CD4-positive, alpha-beta T cell treated with Interleukin-17A for 1 hour (primary cell): Measurements from ENCODE around the gene EDN2.
A peak's percentile ranks its signal among the peaks of the same experiment; 100 is the strongest.

ENCODE experiments used
- DNase-seq: peaks from one replicate; pipeline ENCODE4 v3.0.0-alpha.2; 2020

Gene EDN2

DNA sequence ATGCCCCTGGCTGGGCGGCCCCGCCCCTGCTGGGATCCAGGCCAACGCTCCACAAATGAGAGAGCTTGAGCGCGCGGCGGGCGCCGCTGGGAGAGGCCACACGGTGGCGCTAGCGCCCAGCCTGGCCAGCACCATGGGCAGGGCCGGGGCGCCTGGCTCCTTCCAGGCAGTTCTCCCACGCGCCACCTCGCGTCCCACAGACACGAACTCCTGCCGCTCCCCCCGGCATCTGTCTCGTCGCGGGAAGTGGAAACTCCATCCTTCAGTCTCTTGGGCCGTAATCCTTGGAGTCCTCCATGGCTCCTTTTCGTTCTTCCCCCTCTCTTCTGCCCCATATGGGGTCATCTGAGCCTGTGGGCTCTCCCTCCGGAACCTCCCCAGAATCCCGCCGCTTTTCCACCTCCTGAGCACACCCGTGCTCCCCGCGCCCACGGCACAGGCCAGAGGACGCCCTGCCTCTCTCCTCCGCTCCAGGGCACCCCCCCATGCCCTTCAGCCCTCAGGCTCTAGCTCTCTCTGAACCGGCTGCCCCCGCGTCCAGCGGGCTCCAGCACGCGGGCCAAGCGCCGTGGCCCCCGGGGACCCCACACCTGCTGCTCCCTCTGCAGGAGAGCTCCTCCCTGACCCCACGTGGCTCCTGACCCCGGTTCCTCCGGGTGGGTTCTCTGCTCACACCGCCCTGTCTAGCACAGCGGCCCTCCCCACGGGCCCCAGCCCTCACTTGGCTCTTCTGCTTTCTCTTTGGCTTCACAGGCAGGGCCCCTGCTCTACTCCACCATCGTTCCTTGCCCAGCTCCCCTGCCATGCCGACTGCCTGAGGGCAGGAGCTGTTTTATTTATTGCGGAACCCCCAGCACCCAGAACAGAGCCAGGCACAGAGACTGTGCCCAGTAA lies 31.9 kb upstream of the EDN2 start:
- peak; percentile 43 for DNase-seq

GRCh38 chr1:41515778-41516167 lies 31.3 kb upstream of the EDN2 start:
- DNase-seq = no peak

GRCh38 chr1:41515131-41515678 lies 30.7 kb upstream of the EDN2 start:
- DNase-seq = no peak

GRCh38 chr1:41514381-41514780 lies 29.9 kb upstream of the EDN2 start:
- DNase-seq = no peak

- no peak for DNase-seq
These were observed 28.9 kb upstream of the EDN2 start for GRCh38 chr1:41513383-41513735.

GRCh38 chr1:41512701-41513382 lies 28.4 kb upstream of the EDN2 start:
- DNase-seq = no peak

GRCh38 chr1:41511239-41511540 lies 26.7 kb upstream of the EDN2 start:
- DNase-seq = no peak

GRCh38 chr1:41510531-41511238 lies 26.2 kb upstream of the EDN2 start:
- no peak for DNase-seq

DNA sequence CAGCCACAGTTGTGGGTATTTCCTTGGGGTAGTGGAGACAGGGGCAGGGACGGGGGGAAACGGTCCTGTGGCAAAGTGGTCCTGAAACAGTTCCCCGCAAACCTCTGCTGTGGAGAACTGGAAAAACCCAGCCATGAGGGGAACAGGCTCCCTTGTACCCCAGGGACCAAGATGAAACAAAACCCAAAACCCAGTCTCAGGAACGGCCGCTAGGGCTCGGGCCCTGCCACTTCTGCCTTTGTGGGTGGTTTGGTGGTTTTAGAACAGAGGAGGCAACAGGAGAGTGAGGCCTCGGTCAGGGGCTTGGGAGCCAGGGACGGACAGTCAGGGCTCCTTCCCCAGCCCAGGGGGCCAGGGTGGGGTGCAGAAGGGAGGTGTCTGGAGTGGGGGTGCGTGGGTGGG lies 24.8 kb upstream of the EDN2 start:
- no peak for DNase-seq

DNA sequence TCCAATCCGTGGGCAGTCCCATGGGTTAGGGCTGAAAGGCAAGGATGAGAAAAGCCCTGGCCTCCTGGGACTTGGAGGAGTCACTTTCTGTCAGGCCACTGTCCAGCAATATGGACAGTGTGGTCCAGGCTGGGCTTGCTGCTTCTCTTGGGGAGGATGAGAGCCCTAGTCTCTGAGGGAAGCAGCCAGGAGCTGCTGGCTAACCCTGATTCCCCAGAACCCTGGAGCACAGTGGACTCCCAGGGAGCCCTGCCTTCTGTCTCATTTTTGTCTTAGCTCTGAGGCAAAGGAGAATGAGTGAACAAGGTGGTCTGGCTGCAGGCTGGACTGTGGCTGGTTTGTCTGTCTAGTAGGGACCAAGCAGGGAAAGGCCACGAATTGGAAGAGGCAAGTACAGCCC lies 23.8 kb upstream of the EDN2 start:
- no peak for DNase-seq

GRCh38 chr1:41507836-41508235 lies 23.4 kb upstream of the EDN2 start:
- no peak for DNase-seq

GRCh38 chr1:41507110-41507720 lies 22.7 kb upstream of the EDN2 start:
- no peak for DNase-seq

- no peak for DNase-seq
These were observed 19.9 kb upstream of the EDN2 start for GRCh38 chr1:41504114-41505035.

DNA sequence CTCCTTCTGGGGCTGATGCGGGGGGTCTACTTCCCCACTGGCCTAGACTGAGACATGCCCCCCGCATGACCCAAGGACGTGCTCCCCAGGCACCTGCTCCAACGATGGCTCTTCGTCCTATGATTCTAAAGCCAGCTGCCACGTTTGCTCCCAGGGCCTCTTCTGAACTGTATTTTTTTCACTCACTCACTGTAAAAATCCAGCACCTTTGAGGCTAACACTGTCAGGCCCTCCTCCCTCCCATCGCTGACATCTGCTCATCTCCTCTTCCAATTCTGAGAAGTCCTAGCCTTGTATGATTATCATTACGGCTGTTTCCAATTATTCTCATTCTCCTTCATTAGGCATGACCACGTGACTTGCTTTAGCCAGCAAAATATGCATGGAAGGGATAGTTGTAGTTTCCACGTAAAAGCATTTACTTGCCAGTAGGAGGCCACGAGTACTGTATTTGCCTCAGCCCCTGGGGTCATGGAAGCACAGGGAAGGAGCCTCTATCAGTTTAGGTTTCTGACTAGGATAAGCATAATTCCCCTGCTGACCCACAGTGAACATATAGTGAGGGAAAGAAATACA lies 19.1 kb upstream of the EDN2 start:
- no peak for DNase-seq

DNA sequence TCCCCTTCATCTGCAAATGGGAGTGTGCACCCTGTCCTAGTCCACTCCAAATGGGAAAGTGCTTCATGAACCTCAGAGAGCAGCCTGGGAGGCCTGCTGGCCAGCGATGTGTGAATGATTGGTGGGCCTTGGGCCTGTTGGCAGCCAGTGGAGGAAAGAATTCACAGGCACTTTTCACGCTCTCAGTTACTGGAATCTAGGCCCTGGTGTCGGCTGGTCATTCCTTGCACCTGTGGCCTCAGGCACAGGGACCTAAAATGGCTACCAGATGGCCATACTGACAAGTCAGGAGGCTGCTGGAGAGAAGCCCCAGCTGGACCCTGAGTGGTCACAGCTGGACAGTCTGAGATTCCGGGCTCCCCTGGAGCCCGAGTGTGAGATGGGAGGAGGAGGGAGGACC lies 18.4 kb upstream of the EDN2 start:
- no peak for DNase-seq

- no peak for DNase-seq
These were observed 17.1 kb upstream of the EDN2 start for GRCh38 chr1:41501581-41501980.

DNA sequence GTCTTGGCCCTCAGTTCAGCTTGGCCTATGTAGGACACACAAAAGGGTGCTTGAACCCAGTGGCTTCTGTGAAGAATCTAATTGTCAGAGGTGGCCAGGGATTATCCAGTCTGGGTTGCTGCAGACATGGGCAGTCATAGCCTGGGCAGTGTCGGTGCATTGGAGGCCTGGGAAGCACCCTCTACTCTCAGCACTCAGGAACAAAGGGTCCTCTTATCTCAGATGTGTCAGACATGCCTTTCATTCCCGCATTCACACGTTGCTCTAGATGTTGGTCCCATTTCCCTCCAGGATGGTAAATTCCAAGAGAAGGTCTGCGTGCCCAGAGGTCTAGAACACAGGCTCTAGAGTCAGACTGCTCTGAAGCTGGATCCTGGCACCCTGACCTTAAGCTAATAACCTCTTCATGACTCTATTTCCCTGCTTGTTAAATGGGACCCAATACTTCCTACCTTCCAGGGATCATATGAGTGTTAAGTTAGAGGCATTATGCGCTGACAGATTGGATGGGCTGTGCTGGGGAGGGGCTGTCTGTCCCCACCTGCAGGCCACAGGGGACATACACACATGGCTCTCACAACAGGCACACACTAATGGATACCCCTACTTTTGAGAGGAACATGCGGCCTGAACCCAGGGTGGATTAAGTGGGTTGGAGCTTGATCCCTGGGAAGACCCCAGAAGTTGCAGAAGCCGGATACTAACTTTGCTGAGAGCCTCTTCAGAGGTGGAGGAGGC lies 16.5 kb upstream of the EDN2 start:
- no peak for DNase-seq

- DNase-seq = no peak
These were observed 15.9 kb upstream of the EDN2 start for GRCh38 chr1:41500378-41500777.

DNA sequence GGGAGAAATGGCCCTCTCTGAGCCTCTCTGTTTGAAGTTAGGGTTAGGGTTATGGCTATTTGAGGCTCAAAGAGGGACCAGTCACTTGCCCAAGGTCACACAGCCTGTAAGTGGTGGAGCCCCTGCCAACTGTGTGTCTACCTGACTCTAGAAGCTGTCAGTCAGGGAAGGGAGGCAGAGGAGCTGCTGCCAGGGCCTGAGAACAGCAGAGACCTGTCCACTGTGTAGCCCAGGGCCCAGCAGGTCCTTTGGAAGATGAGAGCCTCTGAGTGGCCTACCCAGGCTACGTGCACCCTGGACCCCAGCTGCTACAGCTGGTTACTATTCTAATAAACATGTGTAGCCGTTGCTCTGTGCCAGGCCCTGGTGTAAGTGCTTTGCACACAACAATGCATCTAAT lies 15.1 kb upstream of the EDN2 start:
- no peak for DNase-seq

GRCh38 chr1:41498804-41499203 lies 14.3 kb upstream of the EDN2 start:
- DNase-seq = no peak

- no peak for DNase-seq
These were observed 13.9 kb upstream of the EDN2 start for GRCh38 chr1:41498391-41498790.
